MM.1S (cell line): ENCODE measurements around the gene CATSPERD.

Source experiments
- DNase-seq: peaks from one replicate; pipeline ENCODE4 v3.0.0-alpha.2; 2015
- H2AFZ ChIP-seq: fragments of 300-600 bp; sonication (generic); 2 replicates; pipeline ENCODE4 v1.6.0; 2016; ENCODE audit warnings: antibody characterized with exemption, low read length
- H3F3A ChIP-seq: fragments of 300-600 bp; sonication (generic); 2 replicates; pipeline ENCODE4 v1.6.1; 2016; ENCODE audit warnings: mild to moderate bottlenecking, antibody characterized with exemption, low read length, moderate library complexity, mixed read lengths; ENCODE audit not compliant: insufficient read depth
- H3K27ac ChIP-seq: fragments of 300-600 bp; sonication (generic); 2 replicates; pipeline ENCODE4 v1.5.1; 2016; ENCODE audit warnings: mild to moderate bottlenecking, low read length
- H3K27me3 ChIP-seq: fragments of 300-600 bp; sonication (generic); replicated peaks from 2 replicates; pipeline ENCODE4 v1.6.0; 2016; ENCODE audit warnings: low read length; ENCODE audit not compliant: insufficient read depth
- H3K36me3 ChIP-seq: fragments of 300-600 bp; sonication (generic); replicated peaks from 2 replicates; pipeline ENCODE4 v1.6.1; 2016; ENCODE audit warnings: mild to moderate bottlenecking, low read length, mixed read lengths; ENCODE audit not compliant: insufficient read depth
- H3K4me1 ChIP-seq: fragments of 300-600 bp; sonication (generic); 2 replicates; pipeline ENCODE4 v1.6.1; 2016; ENCODE audit warnings: low read length, mixed read lengths
- H3K4me2 ChIP-seq: fragments of 300-600 bp; sonication (generic); 2 replicates; pipeline ENCODE4 v1.6.0; 2016; ENCODE audit warnings: low read depth, low read length
- H3K4me3 ChIP-seq: fragments of 300-600 bp; sonication (generic); 2 replicates; pipeline ENCODE4 v1.5.1; 2016; ENCODE audit warnings: low read length, mixed read lengths
- H3K79me2 ChIP-seq: fragments of 300-600 bp; sonication (generic); 2 replicates; pipeline ENCODE4 v1.6.1; 2016; ENCODE audit warnings: mixed run types, low read length, mixed read lengths
- H3K9ac ChIP-seq: fragments of 300-600 bp; sonication (generic); 2 replicates; pipeline ENCODE4 v1.6.1; 2016; ENCODE audit warnings: low read length, mixed read lengths
- H3K9me2 ChIP-seq: fragments of 300-600 bp; sonication (generic); replicated peaks from 2 replicates; pipeline ENCODE4 v1.6.1; 2016; ENCODE audit warnings: mild to moderate bottlenecking, low read length, mixed read lengths; ENCODE audit not compliant: insufficient read depth
- H3K9me3 ChIP-seq: fragments of 300-600 bp; sonication (generic); replicated peaks from 2 replicates; pipeline ENCODE4 v1.6.1; 2016; ENCODE audit warnings: mild to moderate bottlenecking, low read length, mixed read lengths; ENCODE audit not compliant: insufficient read depth
- H4K20me1 ChIP-seq: fragments of 300-600 bp; sonication (generic); 2 replicates; pipeline ENCODE4 v1.6.1; 2016; ENCODE audit warnings: mild to moderate bottlenecking, low read length, moderate library complexity, mixed read lengths; ENCODE audit not compliant: insufficient read depth
- EZH2 ChIP-seq: fragments of 300-600 bp; sonication (generic); optimal IDR thresholded peaks from 2 replicates; pipeline ENCODE3; 2017; ENCODE audit warnings: low read depth, mild to moderate bottlenecking, antibody characterized with exemption, low read length, mixed read lengths
- EZH2phosphoT487 ChIP-seq: fragments of 300-600 bp; sonication (generic); IDR thresholded peaks from 2 replicates; pipeline ENCODE4 v1.6.1; 2018; ENCODE audit warnings: antibody characterized with exemption, low read length
- TF ChIP-seq, protein P1 (sequence below): fragments of 300-600 bp; sonication (generic); IDR thresholded peaks from 2 replicates; pipeline ENCODE4 v1.5.1; 2016; ENCODE audit warnings: antibody characterized with exemption, low read length, mixed read lengths

CATSPERD gene

DNA sequence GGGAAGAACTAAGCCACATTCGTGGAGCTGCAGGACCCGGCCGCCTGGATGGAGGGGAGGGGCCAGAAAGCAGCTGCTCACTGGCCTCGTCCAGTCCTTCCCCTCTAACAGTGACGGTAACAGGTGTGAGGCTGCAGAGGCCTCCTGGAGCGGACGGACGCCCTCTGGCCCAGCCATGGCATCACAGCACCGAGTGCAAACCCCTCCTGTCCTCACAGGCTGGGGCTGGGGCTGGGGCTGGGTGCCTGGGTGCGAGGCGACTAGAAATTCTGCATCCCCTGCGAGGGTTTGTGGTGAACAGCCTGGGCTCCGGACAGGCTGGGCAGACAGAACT, 43.7 kb upstream of the CATSPERD start:
- Histone ChIP-seq H3K9me3 (no peaks in the 10 kb centered on the region), H3K9me2 (no peaks in the 10 kb centered on the region), H3K79me2 (peaks cover 13% of the 10 kb centered on the region), H3K27ac (no peak overlapping the region), H3K9ac (no peak overlapping the region), H3K27me3 (peaks cover 2% of the 10 kb centered on the region; the same call in 1 of the 2 replicates), H4K20me1 (no peaks in the 10 kb centered on the region), H3K36me3 (no peaks in the 10 kb centered on the region), H3F3A (no peaks in the 10 kb centered on the region), H2AFZ (no peak overlapping the region), H3K4me3 (no peak overlapping the region), H3K4me2 (no peak overlapping the region), H3K4me1 (peaks cover 7% of the 10 kb centered on the region)
- no peak for TF ChIP-seq EZH2
- TF ChIP-seq, protein P1, sequence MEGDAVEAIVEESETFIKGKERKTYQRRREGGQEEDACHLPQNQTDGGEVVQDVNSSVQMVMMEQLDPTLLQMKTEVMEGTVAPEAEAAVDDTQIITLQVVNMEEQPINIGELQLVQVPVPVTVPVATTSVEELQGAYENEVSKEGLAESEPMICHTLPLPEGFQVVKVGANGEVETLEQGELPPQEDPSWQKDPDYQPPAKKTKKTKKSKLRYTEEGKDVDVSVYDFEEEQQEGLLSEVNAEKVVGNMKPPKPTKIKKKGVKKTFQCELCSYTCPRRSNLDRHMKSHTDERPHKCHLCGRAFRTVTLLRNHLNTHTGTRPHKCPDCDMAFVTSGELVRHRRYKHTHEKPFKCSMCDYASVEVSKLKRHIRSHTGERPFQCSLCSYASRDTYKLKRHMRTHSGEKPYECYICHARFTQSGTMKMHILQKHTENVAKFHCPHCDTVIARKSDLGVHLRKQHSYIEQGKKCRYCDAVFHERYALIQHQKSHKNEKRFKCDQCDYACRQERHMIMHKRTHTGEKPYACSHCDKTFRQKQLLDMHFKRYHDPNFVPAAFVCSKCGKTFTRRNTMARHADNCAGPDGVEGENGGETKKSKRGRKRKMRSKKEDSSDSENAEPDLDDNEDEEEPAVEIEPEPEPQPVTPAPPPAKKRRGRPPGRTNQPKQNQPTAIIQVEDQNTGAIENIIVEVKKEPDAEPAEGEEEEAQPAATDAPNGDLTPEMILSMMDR = no peak
- no peak for TF ChIP-seq EZH2phosphoT487
- DNase-seq = peak; percentile 5

DNA sequence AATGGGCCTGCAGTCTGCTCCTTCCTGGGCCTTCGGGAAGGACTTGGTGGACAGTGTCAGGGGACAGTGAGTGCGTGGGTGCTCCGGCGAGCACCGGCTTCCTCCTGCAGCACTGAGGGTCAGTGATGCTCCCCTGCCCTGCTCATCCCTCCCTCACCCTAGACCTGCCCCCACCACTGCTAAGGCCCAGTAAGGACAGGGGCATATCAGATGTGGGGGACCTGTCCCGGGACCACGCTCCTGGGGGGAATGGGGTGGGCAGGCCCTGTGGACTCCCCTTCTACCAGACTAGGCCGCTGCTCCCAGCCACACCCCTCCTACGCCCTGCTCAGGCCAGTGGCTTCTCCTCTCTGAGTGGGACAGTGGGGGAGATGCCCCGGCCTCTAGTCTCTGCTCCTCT, 43.3 kb upstream of the CATSPERD start:
- no peak for DNase-seq
- H3K9me3 ChIP-seq = no peaks in the 10 kb centered on the region
- no peak overlapping the region for H2AFZ ChIP-seq
- H3K9ac ChIP-seq = no peak overlapping the region
- H3K79me2 ChIP-seq = peaks cover 13% of the 10 kb centered on the region
- H3K9me2 ChIP-seq = no peaks in the 10 kb centered on the region
- no peaks in the 10 kb centered on the region for H3K36me3 ChIP-seq
- H3K4me1 ChIP-seq = peaks cover 7% of the 10 kb centered on the region
- H3K4me2 ChIP-seq = no peak overlapping the region
- H3K27me3 ChIP-seq = peaks cover 6% of the 10 kb centered on the region
- TF ChIP-seq EZH2phosphoT487 (no peak), EZH2 (no peak)
- TF ChIP-seq, protein P1 = no peak
- H3K4me3 ChIP-seq = no peak overlapping the region
- no peak overlapping the region for H3K27ac ChIP-seq
- H3F3A ChIP-seq = no peaks in the 10 kb centered on the region
- H4K20me1 ChIP-seq = no peaks in the 10 kb centered on the region

GRCh38 chr19:5677580-5677979, 42.9 kb upstream of the CATSPERD start:
- no peak overlapping the region for H3K9ac ChIP-seq
- DNase-seq = no peak
- peaks cover 7% of the 10 kb centered on the region for H3K4me1 ChIP-seq
- no peak overlapping the region for H3K4me2 ChIP-seq
- no peak overlapping the region for H2AFZ ChIP-seq
- H3F3A ChIP-seq = no peaks in the 10 kb centered on the region
- H3K4me3 ChIP-seq = no peak overlapping the region
- no peaks in the 10 kb centered on the region for H3K9me3 ChIP-seq
- H4K20me1 ChIP-seq = no peaks in the 10 kb centered on the region
- H3K27me3 ChIP-seq = peaks cover 10% of the 10 kb centered on the region
- H3K79me2 ChIP-seq = peaks cover 13% of the 10 kb centered on the region
- H3K36me3 ChIP-seq = no peaks in the 10 kb centered on the region
- TF ChIP-seq, protein P1 = no peak
- no peak overlapping the region for H3K27ac ChIP-seq
- no peaks in the 10 kb centered on the region for H3K9me2 ChIP-seq
